Measurements from ENCODE around the gene C10orf53.

DNA sequence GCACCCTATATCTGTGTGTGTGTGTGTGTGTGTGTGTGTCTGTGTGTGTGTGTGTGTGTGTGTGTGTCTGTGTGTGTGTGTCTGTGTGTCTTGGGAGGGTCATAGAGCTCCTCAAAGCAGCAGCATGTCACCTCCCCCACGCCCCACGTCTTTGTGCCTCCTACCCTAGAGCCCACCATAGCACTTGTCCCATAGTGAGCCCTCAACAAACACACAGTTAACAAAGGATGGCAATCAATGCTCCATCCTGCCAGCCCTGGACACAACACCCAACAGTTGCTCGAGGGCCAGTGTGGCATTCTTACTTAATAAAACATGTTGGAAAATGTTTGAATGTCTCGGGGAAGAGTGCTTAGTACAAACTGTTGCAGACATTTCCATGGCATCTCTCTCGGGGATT, 30.5 kb downstream of the C10orf53 start:
- TF ChIP-seq, protein P1, sequence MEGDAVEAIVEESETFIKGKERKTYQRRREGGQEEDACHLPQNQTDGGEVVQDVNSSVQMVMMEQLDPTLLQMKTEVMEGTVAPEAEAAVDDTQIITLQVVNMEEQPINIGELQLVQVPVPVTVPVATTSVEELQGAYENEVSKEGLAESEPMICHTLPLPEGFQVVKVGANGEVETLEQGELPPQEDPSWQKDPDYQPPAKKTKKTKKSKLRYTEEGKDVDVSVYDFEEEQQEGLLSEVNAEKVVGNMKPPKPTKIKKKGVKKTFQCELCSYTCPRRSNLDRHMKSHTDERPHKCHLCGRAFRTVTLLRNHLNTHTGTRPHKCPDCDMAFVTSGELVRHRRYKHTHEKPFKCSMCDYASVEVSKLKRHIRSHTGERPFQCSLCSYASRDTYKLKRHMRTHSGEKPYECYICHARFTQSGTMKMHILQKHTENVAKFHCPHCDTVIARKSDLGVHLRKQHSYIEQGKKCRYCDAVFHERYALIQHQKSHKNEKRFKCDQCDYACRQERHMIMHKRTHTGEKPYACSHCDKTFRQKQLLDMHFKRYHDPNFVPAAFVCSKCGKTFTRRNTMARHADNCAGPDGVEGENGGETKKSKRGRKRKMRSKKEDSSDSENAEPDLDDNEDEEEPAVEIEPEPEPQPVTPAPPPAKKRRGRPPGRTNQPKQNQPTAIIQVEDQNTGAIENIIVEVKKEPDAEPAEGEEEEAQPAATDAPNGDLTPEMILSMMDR (conservative IDR thresholded peaks at IDR 0.05; ENCODE audit: low read length): no peak
- no peak for TF ChIP-seq EZH2phosphoT487 (IDR thresholded peaks at IDR 0.05; ENCODE audit: borderline replicate concordance)
